ENCODE results near the gene EP400.

The EP400 gene, protein sequence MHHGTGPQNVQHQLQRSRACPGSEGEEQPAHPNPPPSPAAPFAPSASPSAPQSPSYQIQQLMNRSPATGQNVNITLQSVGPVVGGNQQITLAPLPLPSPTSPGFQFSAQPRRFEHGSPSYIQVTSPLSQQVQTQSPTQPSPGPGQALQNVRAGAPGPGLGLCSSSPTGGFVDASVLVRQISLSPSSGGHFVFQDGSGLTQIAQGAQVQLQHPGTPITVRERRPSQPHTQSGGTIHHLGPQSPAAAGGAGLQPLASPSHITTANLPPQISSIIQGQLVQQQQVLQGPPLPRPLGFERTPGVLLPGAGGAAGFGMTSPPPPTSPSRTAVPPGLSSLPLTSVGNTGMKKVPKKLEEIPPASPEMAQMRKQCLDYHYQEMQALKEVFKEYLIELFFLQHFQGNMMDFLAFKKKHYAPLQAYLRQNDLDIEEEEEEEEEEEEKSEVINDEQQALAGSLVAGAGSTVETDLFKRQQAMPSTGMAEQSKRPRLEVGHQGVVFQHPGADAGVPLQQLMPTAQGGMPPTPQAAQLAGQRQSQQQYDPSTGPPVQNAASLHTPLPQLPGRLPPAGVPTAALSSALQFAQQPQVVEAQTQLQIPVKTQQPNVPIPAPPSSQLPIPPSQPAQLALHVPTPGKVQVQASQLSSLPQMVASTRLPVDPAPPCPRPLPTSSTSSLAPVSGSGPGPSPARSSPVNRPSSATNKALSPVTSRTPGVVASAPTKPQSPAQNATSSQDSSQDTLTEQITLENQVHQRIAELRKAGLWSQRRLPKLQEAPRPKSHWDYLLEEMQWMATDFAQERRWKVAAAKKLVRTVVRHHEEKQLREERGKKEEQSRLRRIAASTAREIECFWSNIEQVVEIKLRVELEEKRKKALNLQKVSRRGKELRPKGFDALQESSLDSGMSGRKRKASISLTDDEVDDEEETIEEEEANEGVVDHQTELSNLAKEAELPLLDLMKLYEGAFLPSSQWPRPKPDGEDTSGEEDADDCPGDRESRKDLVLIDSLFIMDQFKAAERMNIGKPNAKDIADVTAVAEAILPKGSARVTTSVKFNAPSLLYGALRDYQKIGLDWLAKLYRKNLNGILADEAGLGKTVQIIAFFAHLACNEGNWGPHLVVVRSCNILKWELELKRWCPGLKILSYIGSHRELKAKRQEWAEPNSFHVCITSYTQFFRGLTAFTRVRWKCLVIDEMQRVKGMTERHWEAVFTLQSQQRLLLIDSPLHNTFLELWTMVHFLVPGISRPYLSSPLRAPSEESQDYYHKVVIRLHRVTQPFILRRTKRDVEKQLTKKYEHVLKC (N-terminal part only)

DNA sequence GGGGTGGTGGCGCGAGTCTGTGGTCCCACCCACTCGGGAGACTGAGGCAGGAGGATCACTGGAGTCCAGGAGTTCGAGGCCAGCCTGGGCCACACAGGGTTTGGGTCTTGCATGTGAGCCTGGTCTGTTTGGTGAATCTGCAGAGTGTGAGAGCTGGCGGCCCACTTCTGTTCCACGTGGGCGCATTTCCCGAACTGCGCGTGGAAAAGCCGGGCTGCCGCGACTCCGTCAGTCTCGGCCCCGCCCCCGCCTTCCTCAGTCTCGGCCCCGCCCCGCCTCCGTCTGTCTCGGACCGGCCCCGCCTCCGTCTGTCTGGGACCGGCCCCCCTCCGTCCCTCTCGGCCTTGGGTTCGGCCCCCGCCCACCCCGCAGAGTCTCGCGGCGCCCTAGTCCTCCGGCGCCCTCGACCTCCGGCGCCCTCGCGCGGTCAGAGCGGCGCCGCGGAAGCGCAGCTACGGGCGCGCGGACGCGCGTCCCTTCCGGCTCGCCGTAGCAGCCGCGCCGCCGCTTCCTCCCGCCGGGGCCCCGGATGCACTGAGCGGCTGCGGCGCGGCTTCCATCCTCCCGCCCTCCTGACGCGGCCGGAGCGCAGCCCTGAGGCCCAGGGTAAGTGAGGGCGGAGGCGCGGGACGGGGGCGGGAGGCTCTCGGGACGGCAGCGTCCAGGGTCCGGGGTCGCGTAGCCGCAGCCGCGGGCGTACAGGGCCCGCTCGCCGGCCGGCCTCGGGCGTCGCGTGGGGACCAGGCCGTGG, at the start of gene EP400:
TSS of gene EP400 (plus strand) at position 512 of the 751 bp plus-strand sequence. CDS start 10,678 bp downstream, outside the sequence.
- peak; percentile 94 for DNase-seq

DNA sequence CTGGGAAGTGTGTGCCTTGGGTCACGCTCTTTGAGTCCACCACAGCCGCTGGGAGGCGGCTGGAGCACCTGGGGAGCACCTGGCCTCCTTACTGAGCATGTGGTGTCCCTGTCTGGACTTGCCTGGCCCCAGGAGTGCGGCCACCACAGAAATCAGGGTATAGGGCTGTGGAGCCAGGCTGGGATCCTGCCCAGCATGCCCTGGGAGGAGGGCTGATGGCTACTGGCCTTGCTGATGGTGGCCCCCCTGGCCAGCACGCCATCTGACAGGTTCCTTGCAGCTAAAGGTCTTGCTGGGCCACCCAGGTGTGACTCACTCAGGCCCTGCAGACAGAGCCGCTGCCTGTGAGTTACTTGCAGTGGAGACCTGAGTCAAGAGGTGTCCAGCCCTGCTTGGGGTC, 49.3 kb upstream of the EP400 start:
- DNase-seq, result no peak

DNA sequence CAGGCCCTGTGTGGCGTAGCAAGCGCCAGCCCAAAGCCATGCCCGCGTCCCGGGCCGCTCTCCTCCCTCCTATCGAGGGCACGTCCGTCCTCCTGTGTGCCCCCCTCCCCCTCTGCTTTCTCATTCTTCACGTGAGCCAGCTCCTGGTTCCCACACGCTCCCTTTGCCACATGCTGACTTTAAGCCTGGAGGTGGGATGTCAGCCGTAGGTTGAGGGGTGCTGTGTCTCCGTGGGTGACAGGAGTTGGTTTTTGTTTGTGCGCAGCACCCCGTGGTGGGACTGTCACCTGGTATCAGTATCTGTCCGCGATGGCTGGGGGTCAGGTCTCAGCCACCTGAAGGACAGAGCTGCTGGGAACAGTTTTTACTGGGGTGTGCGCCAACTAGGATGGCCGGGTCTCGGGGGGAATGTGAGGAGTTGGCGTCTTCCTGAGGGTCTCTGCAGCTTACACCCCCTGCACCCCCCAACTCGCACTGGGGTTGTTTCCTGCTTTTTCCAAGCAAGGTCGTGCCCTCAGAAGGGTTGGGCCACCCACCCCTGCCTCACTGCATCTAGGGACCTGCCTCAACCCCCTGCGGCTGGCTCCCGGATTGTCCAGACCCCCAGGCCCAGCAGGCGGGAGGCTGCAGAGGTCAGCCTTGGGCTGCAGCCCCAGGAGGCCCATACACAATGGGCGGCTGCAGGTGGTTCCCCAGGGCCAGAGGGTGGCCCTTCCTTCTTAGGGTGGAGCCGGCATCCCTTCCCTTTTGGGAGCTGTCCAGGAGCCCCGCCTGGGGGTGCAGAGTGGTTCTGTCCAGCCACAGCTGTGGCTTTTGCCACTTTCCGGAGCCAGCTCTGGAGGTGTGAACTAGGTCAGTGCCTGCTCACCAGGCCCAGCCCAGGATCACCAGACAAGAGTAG, 48.1 kb upstream of the EP400 start:
- no peak for DNase-seq

DNA sequence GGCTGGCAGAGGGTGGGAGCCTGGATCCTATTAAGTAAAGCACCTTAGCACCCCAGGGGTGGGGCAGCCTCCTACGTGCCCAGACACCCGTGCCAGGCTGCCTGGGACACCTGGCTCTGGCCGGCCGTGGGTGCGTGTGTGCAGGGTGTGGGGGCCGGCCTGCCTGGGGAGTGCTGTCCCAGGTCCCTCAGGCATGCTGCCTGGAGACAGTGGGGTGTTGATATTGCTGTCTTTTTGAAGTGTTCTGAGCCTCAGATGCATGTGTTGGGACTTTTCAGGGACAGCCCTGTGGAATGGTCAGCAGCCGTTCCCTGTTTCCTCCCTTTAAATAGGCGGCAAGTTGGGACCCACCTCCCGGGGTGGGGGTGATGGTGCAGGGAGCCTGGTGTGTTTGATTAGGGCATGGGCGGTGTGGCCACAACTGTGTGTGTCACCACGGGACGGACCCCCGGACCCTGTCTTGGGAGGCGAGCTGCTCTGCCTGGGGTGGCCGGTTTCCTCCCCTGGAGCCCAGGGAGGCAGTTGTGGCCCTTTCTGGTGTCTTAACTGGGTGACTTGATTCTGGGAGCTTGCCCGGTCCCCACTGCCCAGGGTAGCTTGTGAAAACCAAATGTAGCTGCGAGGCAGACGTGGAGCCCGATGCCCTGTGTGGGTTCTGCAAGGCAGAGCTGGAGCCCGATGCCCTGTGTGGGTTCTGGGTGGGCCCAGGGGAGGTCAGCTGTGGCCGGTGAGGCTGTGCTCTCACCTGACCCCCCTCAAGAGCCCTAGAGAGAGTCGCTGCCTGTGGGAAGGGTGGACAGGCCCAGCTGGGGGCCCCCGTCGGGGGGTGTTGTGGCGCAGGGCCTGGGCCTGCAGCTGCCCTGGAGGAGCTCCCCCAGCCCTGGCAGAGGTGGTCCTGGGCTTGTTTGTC, 47.2 kb upstream of the EP400 start:
- DNase-seq, result no peak

DNA sequence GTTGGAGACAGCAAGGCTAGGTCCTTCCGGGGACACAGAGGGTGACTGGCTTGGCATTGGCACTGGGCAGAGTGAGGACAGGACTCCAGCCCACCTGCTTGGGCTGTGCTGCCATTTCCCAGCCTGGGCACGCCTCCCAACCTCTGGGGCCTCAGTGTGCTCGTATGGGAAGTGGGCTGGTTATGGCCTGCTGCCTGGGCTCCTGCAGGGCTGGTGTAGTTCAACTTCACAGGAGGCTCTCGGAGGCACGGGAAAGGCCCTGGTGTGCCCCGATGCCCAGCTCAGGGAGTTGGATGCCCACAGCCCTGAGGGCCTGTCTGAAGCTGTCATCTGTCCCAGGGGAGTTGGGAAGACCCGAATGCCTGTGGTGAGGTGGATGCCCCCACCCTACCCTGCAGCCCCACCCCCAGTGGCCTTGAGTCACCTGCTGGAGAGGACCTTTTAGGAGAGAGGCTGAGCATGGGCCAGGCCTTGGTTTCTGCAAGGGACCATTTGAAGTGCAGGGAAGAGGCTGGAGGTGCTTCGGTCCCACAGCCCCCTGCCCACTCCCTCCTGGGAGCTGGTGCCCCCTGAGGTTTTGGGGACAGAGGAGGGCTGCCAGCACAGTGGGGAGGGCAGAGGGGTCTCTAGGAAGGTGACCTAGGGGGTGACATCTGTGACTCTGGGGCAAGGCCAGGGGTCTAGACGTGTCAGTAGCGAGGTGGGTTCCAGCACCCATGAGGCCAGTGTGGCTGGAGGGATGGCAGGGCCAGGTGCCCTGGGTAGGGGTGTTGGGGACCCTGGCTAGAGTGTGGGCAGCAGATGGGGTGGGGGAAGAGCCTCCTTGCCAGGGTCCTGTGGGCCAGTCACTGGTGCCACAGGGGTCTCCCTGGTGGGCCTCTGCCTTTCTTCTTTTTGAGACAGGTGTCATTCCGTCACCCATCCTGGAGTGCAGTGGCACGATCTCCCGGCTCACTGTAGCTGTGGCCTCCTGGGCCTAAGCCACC, 46.2 kb upstream of the EP400 start:
- no peak for DNase-seq

DNA sequence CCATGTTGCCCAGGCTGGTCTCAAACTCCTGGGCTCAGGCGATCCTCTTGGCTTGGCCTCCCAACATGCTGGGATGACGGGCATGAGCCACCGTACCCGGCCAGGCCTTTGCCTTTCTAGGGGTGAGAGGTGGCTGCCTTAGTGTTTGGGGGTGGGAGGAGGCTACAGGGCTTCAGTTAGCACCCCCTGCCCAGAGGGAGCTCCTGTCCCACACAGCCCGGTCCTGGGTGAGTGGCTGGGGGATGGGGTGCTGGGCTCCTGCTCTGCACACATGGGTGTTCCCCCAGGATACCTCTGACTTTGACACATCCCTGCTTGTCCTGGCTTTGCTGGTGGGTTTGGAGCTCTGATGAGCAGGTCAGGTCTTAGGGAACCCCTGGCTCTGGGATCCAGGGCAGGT, 45.4 kb upstream of the EP400 start:
- DNase-seq, result no peak

- no peak for DNase-seq
These were observed 44.6 kb upstream of the EP400 start for GRCh38 chr12:131905081-131905629.

GRCh38 chr12:131905630-131906091, 44.1 kb upstream of the EP400 start:
- DNase-seq, result no peak

- no peak for DNase-seq
These were observed 42.2 kb upstream of the EP400 start for GRCh38 chr12:131907379-131908091.

DNA sequence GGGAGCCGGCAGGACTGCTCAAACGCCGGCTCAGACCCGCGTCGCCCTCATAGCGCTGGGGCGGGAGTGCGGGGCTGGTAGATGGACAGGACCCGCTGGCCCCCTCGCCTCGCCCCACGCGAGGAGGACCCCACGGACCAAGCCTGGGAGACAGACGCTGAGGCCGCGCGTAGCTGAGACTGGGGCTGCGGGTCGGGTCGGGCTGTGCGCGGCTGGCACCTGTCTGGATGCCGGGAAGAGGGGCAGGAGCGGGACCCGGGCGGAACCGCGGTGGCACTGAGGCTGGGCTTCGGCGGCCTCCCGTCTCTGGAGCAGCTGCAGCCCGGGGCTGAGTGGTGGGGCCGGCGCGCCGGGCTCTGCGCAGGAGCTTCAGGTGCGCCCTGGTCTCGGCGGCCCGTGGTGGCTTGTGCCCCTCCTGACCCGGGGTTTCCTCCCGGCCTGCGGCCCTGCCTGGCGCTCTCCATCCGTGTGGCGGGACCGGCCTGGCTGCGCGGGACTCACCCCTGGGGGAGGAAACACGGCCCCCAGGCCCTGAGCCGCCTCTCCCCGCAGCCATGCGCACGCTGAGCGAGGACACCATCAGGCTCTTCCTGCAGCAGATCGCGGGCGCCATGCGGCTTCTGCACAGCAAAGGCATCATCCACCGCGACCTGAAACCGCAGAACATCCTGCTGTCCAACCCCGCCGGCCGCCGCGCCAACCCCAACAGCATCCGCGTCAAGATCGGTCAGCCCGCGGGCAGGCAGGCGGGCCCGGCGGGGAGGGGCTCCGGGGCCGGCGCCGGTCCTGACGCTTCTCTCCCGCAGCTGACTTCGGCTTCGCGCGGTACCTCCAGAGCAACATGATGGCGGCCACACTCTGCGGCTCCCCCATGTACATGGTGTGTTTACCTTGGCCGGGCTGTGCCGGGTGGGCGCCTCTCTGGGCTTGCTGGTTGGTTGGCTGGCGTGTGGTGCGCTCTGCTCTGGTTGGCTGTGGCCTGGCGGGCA, 41.4 kb upstream of the EP400 start:
- DNase-seq, result no peak

DNA sequence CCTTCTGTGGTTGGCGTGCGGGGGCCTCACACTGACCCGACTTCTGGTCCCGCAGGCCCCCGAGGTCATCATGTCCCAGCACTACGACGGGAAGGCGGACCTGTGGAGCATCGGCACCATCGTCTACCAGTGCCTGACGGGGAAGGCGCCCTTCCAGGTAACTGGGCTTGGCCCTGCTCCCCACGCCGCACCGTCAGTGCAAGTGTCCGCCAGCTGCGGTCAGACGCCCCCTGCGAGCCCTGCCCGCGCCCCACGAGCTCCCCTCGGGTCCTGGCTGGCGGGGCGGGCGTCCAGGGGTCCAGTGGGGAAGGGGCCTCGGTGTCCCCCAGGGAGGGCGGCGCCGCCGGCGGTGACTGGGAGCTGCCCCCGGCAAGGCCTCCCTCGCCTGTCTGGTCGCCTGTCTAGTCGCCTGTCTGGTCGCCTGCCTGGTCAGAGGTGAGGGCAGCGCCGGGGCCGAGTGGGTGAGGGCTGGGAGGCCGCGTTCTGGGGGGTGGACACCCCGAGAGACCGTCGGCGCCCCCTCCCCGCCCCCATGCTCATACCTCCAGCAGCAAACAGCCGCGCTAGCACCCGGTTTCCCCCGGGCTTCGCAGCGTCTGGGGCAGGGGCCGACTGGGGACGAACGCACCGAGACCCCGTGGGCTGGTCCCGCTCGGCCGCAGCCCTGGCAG, 40.5 kb upstream of the EP400 start:
- DNase-seq, result no peak

- DNase-seq, result no peak
These were observed 40.0 kb upstream of the EP400 start for GRCh38 chr12:131909752-131910219.

DNA sequence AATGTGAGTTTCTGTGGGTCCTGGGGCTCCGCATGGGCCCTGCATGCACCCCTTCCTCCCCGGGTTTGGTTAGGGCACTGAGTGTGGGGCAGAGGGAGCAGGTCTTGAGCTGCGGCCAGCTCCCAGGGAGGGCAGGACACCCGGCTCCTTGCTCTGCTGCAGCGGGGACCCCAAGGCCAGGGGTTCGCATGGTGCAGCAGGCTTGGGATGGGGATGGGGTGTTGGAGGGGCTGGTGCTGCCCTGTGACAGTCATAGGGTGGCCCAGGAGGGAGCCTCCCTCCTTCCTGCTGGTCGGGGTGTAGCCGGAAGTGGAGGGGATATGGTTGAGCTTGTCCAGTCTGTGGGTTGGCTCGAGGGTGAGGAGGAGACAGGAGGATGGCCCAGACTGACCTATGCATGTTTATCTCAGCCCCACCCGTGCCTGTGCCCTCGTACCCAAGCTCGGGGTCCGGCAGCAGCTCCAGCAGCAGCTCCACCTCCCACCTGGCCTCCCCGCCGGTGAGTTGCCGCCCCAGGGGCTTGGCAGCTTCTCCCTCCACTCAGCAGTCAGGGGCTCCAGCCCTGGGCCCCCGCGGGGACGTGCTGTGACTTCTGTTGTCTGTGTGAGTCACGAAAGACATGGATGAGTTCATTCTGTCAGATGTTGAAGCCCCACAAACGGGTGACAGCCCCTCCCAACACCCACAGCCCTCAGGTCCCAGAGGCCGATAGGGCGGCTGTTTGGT, 39.3 kb upstream of the EP400 start:
- DNase-seq, result no peak

GRCh38 chr12:131911028-131911650, 38.6 kb upstream of the EP400 start:
- DNase-seq, result no peak
